GM18873 (cell line): Measurements from ENCODE around the gene COL6A3.

ENCODE experiments used
- ATAC-seq: cut with Tn5 transposase; IDR thresholded peaks from one replicate; pipeline ENCODE4 v1.9.1; 2021; ENCODE audit warnings: mild to moderate bottlenecking, moderate library complexity, moderate number of reproducible peaks; ENCODE audit not compliant: unreplicated experiment, low FRiP score

Gene COL6A3

GRCh38 chr2:237413777-237414661 is at the start of gene COL6A3:
COL6A3 (minus strand) TSS chr2:237414164; CDS start chr2:237396817, 17,347 bp downstream.
- ATAC-seq = no peak

GRCh38 chr2:237459741-237460174 is 45.8 kb upstream of the COL6A3 start:
- no peak for ATAC-seq

GRCh38 chr2:237459226-237459625 is 45.3 kb upstream of the COL6A3 start:
- no peak for ATAC-seq

GRCh38 chr2:237458519-237458918 is 44.6 kb upstream of the COL6A3 start:
- ATAC-seq = no peak

- ATAC-seq = no peak
These were observed 43.5 kb upstream of the COL6A3 start for GRCh38 chr2:237457388-237457941.

- ATAC-seq = no peak
These were observed 42.4 kb upstream of the COL6A3 start for GRCh38 chr2:237456200-237456843.

- ATAC-seq = no peak
These were observed 41.8 kb upstream of the COL6A3 start for GRCh38 chr2:237455764-237456163.

GRCh38 chr2:237453671-237454070 is 39.7 kb upstream of the COL6A3 start:
- no peak for ATAC-seq

- no peak for ATAC-seq
These were observed 38.9 kb upstream of the COL6A3 start for GRCh38 chr2:237452861-237453260.

- no peak for ATAC-seq
These were observed 37.9 kb upstream of the COL6A3 start for GRCh38 chr2:237451643-237452469.

- no peak for ATAC-seq
These were observed 36.6 kb upstream of the COL6A3 start for GRCh38 chr2:237450583-237450982.

GRCh38 chr2:237450108-237450507 is 36.1 kb upstream of the COL6A3 start:
- no peak for ATAC-seq

- no peak for ATAC-seq
These were observed 35.4 kb upstream of the COL6A3 start for GRCh38 chr2:237449193-237449881.

GRCh38 chr2:237448626-237449025 is 34.7 kb upstream of the COL6A3 start:
- ATAC-seq = no peak

- no peak for ATAC-seq
These were observed 34.2 kb upstream of the COL6A3 start for GRCh38 chr2:237448171-237448570.

- ATAC-seq = no peak
These were observed 33.5 kb upstream of the COL6A3 start for GRCh38 chr2:237447496-237447895.

- no peak for ATAC-seq
These were observed 32.3 kb upstream of the COL6A3 start for GRCh38 chr2:237446338-237446665.

- ATAC-seq = no peak
These were observed 31.8 kb upstream of the COL6A3 start for GRCh38 chr2:237445611-237446337.

GRCh38 chr2:237444071-237444470 is 30.1 kb upstream of the COL6A3 start:
- ATAC-seq = no peak
